ENCODE data around the gene KCP.

GRCh38 chr7:128875523-128875948 lies 35.0 kb downstream of the KCP start:
- TF ChIP-seq POLR2A (IDR thresholded peaks at IDR 0.05; ENCODE audit: low read depth, low read length) (no peak), POLR2AphosphoS5 (IDR thresholded peaks at IDR 0.05; ENCODE audit: low read depth, low read length) (no peak)

Measured in GM12892 (cell line).